HG03159 (cell line): ENCODE results near the gene RAB21.
"Not testable (repeated sequence)": the region's sequence is repeated elsewhere in the genome, so short reads cannot be mapped to it uniquely, and the experiment has no call there.

Experiments used
- ATAC-seq: cut with Tn5 transposase; IDR thresholded peaks from one replicate; pipeline ENCODE4 v1.9.1; 2021; ENCODE audit warnings: mild to moderate bottlenecking, moderate library complexity; ENCODE audit not compliant: unreplicated experiment

RAB21 gene

DNA sequence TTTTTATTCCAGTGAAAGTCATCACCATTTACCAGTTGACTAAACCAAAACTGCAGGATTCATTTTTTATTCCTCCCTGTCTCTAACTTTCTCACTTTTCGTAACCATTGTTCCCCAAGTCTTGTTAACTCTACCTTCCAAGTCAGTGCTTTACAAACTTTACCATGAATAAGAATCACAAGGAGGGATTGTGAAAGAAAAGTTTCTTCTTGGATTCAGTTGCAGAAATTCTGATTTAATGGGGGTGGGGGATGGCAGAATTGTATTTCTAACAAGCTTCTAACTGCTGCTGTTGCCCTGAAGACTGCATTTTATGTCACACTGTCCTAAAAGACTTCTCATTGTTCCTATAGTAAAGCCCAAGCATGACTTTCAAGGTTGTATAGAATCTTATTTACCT, 5.0 kb upstream of the RAB21 start:
- no peak for ATAC-seq

DNA sequence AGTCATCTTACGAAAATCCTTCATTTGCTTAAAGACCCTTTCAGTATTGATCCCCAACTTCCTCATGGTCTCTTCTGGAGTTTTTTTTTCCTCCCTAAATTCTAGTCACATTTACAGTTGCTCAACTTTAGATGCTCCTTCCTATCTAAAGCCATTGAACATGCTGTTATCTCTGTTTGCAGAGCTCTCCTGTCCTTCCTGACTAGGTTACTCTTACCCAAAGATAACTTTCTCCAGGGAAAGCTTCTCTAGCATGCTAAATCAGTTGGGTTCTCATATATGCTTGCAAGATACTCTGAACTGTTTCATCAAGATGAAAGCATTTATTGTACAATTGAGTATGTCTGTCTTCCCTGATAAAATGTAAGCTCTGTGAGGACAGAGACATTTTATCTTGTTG, 1.8 kb upstream of the RAB21 start:
- no peak for ATAC-seq

DNA sequence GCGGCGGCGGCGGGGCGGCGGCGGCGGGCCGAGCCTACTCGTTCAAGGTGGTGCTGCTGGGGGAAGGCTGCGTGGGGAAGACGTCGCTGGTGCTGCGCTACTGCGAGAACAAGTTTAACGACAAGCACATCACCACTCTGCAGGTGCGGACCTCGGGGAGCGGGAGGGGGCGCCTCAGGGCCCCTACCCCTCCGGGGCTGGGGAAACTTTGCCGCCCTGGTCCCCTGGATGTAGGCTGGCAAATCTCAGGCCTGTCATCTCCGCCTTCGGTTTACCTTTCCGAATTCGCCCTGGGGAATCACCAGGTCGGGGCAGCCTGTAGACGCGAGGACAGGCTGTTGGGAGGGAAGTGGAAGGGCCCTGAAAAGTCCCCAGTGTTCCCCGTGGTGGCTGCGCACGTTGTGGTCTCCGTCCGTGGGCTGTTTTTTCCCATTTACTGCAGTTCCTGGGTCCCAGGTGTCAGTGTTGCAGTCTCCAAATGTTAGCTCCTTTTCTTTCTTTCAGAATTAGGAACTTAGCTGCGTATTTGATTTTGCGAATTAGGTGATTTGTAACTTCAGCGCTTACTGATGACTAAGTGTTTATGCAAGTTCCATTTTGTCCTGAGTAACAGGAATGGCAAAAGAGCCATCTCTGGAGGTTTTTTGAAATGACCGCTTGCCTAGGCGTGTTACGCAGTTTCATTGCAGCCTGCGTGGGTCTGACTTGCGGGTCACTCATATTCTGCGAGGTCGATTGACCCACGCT, 656 bp downstream of the RAB21 start:
- peak; percentile 45 for ATAC-seq

DNA sequence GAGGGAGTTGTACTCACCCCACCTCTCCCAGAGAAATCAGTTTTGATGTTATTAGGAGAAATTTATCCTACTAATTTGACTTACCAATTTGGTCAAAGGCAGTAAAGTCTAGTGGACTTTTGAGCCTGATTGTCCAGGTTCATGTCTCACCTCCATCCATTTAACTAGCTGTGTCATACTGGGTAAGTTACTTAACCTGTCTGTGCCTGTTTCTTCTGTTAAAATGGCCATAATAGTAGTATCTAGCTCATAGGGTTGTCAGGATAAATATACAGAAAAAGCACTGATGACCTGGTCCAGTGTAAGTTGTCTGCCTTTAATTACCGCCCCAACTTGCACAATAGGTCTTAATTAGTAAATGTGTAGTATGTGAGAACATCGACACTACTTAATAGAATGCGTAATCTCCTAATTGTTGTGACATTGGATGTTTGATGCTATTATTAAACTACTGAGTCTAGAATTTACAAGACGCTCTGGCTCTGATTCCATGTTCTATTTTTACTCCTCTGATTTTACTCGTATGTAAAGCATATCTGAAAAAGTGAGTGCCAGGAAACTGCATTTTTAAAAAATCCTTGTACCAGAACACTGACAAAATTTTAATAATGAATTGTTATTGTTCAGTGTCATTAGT, 1.5 kb downstream of the RAB21 start:
- no peak for ATAC-seq

DNA sequence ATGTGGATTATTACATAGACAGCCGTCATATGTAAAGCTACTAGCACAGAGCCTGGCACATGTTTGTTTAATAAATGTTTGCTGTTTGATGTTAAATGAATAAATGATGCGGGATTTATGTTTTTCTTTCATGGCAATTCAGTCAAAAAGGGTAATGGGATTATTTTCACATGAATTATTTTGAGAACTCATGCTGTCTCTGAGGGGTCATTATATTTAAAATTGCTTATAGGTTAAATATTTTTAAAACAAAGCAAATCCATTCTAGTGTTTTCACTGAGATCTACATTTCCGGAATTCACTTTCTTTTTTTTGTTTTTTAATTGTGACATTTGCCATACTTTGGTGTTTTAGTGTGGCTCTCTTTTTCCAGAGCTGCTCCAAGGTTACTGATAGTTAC, 5.3 kb downstream of the RAB21 start:
- ATAC-seq: no peak

DNA sequence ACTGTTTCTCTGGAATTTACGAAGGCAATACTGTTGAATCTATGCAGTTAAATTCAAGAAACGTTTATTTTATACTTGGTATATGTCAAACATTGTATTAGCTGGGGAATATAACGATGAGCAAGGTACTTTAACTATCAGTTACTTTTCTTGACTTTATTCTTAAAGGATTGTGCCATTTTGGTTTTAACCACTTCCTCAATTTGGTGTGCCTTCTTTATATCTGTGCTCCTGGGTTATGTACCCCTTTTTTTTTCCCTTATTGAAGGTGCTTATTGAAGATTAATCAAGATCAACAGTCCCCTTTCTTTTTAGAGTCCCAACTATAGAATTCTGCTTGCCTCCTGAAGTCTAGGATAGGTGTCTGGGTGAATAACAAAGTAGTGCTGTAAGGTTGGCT, 5.8 kb downstream of the RAB21 start:
- ATAC-seq: no peak

DNA sequence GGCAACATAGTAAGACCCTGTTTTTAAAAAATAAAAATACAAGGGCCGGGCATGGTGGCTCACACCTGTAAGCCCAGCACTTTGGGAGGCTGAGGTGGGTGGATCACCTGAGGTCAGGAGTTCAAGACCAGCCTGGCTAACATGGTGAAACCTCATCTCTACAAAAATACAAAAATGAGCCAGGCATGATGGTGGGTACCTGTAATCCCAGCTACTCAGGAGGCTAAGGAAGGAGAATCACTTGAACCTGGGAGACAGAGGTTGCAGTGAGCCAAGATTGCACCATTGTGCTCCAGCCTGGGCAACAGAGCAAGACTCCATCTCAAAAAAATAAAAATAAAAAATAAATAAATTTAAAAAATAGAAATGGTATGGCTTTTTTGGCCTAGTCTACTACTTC, 6.7 kb downstream of the RAB21 start:
- not testable (repeated sequence) for ATAC-seq

DNA sequence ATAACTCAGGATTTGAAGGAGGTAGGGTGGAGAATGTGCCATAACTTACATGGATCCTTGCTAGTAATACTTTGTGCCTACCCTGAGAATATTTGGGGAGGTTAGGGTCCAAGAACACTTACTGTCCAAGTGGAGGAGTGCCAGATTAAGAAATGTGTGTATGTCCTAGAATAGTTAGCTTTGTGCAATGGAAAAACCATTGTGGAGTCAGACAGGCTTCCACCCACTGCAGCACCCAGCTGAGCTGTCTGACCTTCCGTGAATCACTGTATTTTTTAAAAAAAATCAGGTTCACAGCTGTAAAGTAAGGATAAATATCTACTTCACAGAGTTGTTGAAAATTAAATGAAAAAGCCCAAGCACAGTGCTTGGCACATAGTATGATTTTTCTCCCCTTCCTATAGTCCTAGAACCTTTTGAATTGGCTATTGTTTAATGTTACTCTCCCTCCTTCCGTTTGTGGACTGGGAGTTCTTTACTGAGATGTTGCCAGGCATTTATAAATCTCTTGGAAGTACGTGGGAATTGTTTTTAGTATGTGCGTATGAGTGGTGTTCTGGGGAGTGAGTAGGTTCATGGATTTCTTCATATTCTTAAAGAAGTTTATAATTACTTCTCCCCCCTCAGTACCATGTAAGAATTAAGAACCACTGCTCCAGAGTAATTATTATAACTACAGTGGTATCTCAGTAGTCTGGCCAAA, 9.2 kb downstream of the RAB21 start:
- no peak for ATAC-seq

DNA sequence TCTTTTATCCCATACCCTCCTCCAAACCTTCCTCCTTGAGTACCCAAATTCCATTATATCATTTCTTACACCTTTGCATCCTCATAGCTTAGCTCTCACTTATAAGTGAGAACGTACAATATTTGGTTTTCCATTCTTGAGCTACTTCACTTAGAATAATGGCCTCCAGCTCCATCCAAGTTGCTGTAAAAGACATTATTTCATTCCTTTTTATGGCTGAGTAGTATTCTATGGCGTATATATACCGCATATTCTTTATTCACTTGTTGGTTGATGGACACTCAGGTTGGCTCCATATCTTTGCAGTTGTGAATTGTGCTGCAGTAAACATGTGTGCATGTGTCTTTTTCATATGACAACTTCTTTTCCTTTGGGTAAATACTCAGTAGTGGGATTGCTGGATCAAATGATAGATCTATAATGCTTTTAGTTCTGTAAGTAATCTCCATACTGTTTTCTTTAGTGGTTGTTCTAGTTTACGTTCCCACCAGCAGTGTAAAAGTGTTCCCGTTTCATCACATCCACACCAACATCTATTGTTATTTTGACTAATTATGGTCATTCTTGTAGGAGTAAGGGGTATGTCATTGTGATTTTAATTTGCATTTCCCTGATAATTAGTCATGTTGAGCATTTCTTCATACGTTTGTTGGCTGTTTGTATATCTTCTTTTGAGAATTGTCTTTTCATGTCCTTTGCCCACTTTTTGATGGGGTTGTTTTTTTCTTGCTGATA, 10.1 kb downstream of the RAB21 start:
- ATAC-seq: no peak

DNA sequence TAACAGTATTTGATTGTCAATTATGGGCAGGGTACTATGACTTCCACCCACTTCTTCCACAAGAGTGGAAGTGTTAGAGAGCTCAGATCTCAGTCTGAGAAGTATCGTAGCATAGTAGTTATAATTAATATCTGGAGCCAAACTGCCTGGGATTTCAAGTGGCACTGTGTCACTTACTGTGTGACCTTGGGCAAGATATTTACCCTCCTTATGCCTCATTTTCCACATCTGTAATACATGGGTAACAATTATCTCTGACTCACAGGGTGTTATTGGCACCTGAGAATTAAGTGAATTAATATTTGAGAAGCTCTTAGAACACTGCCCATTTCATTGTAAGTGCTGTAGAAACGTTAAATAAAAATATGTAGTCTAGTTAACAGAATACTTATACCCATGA, 11.5 kb downstream of the RAB21 start:
- no peak for ATAC-seq

DNA sequence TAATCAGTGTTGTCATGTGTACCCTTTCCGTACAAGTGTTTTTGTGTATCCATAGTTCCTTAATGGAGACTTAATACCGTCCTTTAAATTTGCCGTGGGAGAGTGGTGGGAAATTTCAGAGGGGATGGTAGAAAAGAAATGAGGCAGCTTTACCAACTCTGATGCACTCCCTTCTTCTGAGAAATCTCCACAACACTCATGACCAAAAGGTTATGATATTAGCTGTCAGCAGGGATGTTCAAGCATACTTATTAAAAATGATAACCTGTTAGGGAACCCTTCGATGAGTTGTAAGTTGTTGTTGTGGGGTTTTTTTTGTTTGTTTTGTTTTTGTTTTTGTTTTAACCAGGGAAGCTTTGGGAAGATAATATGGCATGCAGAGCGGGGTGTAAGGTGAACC, 12.5 kb downstream of the RAB21 start:
- no peak for ATAC-seq

DNA sequence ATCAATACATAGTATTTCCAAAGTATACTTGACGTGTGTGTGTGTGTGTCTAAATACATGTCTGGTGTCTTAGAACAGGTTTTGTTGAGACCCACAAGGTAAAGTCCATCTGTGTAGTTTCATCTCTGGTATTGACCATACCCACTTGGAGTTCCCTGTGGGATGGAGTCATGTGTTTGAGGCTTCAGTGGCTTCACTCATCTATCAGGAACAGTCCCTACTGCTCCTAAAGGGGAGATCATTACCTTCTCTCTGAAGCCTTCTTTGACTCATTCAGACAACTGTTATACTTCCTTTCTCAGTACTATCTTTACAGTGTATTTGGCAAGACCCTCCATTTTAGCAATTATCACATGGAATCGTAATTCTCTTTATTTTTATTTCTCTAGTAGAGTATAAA, 14.2 kb downstream of the RAB21 start:
- ATAC-seq: no peak

DNA sequence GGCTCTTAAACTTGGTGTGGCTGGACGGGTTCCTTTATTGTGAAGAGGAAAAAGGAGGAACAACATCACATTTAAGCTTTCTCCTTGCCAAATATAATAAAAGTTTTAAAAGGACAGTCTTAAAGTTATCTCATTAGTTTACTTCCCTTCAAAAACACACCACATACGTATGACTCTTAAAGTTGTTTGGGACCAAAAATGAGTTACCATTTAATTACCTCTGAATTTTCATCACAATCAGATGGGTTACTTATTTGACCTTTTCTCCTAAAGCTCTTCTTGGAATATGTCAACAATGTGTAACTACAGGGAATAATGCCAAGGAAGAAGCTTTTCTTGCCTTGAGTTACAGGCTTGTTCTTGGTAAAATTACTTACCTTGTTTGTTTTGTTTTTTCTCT, 16.4 kb downstream of the RAB21 start:
- ATAC-seq: no peak

DNA sequence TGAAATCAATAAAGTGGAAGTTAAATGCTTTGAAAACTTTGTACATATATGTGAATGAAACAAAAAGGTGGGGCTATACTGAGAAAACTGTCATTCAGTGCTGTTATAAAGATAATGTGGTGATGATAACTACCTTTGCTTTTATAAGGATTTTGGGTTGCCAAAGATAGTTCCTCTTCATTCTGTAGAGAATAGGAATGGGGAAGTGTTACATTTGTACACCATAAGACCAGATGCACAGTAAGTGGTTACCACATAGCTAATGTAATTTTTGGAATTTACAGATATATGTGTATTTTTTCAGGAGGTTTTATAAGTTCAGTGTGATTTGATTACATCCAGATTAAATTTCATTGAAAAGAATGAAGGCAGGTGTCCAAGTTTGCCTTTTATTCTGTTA, 18.1 kb downstream of the RAB21 start:
- ATAC-seq: no peak

DNA sequence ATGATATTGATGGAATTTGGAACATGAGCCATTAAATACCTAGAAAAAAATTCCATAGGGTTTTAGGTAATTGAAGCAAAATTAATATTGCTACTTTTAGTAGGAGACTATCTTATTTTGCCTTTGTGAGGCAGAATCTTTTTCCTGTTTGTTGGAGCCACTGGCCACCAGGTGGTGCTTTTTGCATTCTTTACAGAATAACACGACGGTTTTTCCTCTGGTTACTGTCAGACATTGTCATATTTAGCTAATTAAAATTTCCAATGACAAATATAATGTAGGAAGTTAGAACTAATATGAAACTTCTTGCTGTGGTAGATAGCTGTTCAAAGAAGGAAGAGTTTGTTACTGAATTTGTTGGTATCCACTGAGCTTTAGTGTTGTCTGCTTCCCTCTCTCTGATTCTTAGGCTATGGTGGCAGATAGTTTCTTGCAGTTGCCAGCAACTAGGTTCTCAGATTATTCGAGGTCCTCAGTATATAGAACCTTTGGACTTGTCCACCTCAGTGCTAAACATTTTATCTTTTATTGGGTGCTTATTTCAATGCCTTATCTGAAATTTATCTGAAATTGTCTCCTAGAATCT, 25.7 kb downstream of the RAB21 start:
- ATAC-seq: peak; percentile 58

DNA sequence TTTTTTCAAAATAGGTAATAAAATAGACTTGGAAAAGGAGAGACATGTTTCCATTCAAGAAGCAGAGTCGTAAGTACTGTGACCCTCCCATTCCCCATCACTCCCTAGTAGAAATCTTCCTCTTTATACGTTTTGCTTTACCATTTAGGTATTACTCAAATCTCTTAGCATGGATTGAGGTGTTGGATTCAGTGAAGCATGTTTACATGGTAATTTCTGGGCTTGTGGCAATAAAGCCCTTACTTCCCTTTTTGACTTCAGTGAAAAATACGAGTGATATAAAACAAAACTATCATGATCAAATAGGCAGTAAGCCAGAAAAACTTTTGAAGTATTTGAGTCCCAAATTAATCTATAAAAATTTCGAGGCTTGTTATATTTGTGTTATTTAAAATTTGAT, 27.4 kb downstream of the RAB21 start:
- peak; percentile 68 for ATAC-seq

DNA sequence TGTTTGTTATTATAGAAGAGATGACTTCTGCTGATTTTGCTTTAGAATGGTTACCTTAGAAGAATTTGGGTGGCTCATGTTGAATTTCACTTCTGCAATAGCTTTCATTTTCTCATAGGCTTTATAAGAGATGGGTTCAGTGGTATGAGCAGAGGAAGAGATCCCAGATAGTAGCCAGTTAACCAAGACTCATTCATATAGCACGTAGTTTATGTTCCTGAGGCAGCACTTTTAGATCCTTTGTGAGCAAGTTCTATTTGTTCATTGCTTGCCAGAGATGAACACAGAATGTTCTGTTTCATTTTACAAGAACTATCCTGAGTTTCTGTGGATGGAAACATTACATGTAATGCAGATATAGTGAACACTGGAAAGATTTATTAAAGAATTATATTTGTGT, 32.2 kb downstream of the RAB21 start:
- ATAC-seq: no peak

DNA sequence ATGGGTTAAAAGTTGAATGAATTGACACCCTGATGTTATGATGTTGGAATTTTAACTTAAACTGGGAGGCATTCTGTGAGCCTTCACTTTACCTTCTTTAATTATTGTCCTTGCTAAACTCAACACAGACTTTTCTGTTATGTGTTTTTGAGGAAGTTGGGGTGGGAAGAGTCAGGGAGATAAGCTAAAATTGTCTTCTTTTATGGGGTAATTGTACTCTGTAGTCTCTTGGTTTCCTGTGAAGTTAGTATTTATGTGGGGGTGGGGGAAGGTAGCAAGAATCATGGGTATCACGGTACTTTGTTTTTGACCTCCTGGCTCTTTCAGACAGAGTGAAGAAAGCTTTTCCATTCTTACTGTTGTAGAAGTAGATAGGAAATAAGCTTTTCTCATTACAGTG, 32.9 kb downstream of the RAB21 start:
- ATAC-seq: no peak

DNA sequence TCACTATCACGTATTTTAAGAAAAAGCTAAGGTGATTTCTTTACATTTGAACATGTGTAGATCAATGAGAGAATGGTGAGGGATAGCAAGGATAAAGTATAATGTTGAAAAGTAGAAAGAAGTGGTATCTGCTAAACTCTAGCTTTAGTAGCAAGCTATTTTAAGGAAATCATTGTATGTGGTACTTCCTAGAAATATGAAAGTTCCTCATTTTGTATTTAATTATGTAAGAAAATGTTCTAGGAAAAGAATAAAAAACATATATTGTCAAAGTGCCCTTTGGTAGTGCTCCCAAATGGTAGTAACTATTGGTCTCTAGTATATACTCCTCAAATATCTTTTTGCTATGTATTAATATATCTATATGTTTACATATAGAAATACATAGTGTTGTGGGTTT, 35.7 kb downstream of the RAB21 start:
- ATAC-seq: no peak

DNA sequence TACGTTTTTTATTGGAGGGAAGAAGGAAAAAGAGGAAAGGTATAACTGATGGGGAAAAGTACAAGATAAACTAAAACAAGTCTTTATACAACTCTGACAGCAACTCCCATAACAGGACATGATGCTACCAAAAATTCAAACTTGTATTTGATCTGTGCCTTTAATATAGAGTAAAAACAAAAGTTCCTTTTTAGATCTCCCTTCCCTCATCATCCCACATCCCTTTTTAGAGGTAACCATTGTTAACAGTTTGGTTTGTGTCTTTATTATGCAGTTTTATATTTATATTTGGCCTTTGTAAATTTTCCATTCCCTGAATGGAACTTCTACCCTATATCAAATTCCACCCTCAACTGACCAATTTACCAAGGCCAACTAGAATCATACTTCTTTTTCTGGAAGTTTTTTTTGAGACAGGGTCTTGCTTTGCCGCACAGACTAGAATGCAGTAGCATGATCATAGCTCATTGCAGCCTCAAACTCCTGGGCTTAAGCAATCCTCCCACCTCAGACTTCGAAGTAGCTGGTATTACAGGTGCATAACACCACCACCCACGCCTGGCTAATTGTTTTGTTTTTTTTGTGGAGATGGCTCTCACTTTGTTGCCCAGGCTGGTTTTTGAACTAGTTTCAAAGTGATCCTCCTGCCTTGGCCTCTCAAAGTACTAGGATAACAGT, 36.9 kb downstream of the RAB21 start:
- no peak for ATAC-seq

DNA sequence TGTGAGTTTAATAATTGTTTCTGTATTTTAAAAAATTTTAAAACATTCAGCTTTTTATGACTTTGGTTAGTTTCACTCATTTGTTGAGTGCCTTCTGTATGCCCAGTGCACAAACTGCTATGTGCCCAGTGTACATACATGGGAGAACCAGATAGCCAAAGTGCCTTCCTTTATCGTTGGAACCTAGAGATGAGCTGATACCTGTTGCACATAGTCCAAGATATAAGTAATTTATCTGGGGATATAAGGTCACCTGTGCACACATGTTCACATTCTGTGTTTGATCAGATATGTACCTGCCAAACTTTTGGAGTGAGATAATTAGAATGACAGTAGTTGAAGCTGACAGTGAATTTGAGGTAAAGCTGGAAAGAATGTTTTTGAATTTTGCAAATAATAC, 37.9 kb downstream of the RAB21 start:
- ATAC-seq: no peak
